GM19438 (cell line): ENCODE measurements around the gene CMIP.
A peak's percentile ranks its signal among the peaks of the same experiment; 100 is the strongest.

ENCODE experiments used
- ATAC-seq: cut with Tn5 transposase; IDR thresholded peaks from one replicate; pipeline ENCODE4 v1.9.1; 2021; ENCODE audit warnings: low read depth; ENCODE audit not compliant: unreplicated experiment

Gene CMIP

GRCh38 chr16:81705261-81705660, 260.7 kb downstream of the CMIP start:
- ATAC-seq, result no peak

DNA sequence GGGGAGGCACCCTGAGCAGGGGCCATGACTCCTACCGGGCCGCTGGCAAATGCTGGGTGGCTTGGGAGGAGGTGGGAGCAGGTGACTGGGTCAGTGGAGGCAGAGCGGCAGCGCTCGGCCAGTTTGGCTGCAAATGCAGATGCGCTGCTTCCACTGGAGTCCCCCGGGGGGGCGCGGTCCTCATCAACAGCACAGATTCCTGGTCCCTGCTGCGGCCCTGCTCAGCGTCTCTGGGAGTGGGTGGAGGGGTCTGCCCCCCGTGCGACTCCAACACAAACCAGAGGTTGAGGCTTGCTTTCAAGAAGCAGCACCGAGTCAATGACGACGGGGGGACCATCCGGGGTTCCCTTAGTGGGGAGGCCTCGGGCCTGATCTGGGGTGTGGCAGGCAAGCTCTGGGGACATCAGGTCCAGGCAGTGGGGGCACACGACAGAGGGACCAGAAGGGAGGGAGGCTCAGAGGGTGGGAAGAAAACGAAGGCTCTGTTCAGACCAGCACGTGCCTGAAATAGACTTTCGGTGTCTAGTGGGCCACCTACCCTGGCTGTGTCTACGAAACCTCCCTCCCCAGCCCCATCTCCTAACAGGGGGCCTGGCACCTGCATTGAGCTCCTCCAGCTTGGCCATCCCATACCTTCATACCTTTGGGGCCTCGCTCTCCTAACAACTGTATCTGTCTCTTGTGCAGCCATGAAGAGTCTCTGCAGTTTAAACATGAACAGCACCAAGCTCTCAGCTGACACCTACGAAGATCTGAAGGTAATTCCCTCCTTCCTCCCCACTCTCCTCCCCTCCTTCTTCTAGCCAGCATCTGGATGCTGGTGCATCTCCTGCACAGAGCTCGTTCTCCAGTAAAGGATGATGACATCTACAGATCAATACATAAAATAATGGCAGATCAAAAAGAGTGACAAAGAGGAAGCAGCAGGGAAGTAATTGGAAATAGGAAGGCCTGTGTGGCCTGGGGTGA, 262.0 kb downstream of the CMIP start:
- ATAC-seq, result no peak

- ATAC-seq, result no peak
Observed at GRCh38 chr16:81707411-81708265, 263.0 kb downstream of the CMIP start.

- ATAC-seq, result no peak
Observed at GRCh38 chr16:81708266-81709015, 263.8 kb downstream of the CMIP start.

DNA sequence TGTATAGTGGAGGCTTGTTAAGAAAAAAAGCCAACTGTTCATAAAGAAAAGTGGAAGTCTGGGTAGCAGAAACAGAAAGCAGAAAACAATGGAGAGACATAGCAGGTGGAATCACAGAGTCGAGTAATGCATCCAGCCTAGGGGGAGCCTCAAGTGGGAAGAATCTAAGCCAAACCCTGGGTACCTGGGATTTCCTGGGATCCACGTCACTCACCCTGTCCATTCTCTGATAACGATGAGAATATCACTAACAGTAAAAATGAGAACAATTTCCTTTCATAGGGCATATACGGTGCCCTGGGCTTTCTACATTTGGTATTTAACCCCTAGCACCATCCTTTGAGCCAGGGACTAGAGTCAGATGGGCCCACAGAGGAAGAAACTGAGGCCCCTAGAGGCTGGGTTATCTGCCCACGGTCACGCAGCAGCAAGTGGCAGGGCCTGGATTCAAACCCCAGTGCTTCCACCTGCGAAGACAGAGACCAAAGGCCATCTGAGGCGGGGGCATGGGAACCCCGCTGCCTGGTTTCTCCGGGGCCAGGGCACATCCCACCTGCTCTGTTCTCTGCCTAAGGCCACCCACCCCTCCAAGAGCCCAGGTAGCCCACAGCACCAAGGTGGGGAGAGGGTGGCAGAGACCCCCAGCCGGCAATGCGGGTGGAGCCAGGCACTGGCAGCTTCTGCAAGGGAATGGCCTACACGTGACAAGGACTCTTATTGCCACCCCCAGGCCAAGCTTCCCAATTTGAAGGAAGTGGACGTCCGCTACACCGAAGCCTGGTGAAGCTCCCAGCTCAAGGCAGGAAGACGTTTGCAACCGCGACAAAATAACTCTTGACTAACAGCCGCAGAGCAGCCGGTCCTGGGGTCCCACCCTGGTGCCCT, 264.6 kb downstream of the CMIP start:
- ATAC-seq, result no peak

GRCh38 chr16:81710044-81710443, 265.4 kb downstream of the CMIP start:
- ATAC-seq, result no peak

DNA sequence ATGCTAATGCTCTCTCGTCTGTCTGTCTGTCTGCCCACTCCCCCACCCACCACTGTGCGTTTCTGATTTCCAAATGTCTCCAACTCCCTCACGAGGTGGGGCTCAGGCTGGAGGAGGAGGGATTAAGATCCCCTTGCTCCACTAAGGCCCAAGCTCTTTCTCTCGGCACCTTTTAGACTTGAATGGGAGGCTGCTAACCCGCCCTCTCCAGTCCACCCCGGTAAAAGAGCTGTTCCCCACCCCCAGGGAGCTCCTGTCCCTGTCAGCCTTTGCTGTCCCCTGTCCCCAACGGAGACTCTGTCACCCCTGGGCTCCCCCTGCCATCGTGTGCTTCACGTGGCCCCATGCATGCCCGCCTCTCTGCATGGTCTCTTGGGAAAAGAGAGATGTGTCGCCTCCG, 266.0 kb downstream of the CMIP start:
- ATAC-seq, result no peak

DNA sequence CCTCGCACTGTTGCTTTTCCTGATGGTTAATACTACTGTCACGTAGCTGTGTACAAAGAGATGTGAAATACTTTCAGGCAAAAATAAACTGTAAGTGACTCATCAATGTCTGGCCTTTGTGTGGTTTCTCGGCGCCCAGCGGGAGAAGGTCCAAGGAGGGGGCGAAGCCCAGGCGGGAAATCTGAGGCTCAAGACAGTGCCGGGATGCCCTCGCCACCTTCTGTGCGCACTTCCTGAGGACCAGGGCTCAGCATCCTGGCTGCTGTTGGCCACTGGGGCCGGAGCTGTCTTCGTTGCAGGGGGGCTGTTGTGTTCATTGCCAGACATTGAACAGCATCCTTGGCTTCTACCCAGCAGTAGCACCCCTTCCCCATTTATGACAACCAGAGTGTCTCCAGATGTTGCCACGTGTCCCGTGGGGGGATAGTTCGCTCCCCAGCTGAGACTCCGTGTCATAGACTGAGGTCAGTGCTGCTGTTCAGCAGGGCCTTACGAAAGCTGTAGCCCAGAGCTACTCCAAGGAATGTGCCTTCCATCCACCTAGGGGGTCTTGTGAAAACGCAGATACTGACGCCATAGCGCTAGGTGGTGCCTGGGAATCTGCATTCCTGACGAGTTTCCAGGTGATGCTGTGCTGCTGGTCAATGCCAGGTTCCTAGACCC, 267.2 kb downstream of the CMIP start:
- no peak for ATAC-seq

DNA sequence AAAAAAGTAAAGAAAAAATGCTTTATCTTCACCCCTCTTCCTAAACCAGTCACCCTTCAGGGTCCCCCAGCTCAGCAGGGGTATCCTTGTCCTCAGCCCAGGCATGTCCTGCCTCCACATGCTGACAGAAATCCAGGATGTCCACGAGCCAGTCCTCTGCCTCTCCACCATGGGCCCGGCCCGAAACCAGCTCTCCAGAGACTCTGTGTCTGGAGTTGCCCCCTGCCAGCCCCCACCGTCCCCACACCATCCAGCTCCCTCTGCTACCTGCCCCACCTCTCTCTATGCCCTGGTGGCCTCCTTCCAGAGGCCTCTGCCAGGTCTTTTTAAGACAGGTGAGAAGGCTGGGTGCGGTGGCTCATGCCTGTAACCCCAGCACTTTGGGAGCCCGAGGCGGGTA, 268.1 kb downstream of the CMIP start:
- no peak for ATAC-seq

DNA sequence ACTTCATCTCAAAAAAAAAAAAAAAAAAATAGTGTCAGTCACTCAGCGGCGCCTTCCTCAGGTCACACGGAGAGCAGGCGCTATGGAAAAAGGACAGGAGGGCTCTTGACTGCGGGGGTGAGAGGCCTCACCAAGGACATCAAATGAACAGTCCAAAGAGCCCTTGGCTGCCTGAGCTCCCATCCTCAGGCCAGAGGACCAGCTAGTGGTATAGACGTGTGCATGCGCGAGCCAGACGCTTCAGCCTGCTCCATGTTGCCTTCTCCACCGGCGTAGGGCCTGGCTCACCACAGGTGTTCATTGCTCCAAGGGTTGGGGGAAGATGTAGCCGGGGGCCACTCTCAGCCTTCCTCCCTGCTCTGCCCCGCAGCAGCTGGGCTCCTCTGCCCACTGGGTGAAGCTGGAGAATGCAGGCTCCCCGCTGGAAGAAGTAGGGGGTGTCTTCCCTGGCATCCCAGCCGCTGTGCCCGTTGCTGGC, 268.7 kb downstream of the CMIP start:
- no peak for ATAC-seq

- ATAC-seq, result no peak
Observed at GRCh38 chr16:81713796-81714195, 269.2 kb downstream of the CMIP start.

DNA sequence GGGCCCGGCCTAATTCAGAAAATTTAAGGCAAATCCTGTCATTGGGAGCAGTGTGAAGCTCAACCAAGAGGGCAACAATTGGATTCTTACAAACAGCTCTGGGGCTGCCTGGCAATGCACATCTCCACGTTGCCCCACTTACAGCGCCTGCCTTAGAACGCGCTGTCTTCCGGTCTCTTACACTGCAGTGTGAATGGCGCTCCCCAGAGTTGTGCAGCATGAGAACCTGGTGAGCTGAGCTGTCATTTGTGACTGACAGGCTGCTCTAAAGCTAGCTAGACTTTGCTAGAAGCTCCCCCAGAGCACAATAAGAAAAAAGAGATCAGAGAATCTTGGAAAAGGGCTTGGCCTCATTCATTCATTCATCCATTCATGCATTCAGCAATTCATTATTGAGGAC, 270.0 kb downstream of the CMIP start:
- ATAC-seq, result no peak

- ATAC-seq, result no peak
Observed at GRCh38 chr16:81715358-81716196, 271.0 kb downstream of the CMIP start.

GRCh38 chr16:81716478-81717225, 272.0 kb downstream of the CMIP start:
- peak; percentile 61 for ATAC-seq

GRCh38 chr16:81717662-81718189, 273.1 kb downstream of the CMIP start:
- ATAC-seq, result no peak

DNA sequence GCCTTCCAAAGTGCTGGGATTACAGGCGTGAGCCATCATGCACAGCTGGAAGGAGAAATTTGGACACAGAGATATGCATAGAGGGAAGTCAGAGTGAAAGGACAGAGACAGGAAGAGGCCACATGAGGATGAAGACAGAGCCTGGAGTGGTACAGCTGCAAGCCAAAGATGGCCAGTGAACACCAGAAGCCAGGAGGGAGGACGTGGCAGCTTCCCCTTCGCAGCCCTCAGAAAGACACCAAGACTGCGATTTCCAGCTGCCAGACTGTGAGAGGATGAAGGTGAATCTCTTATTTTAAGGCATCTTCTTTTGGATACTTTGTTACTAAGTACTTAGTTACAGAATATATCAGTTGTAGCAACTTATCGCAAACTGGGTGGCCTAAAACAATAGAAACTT, 274.0 kb downstream of the CMIP start:
- ATAC-seq, result no peak

GRCh38 chr16:81719993-81720392, 275.4 kb downstream of the CMIP start:
- no peak for ATAC-seq
